ENCODE measurements around the gene TDRD10.

TDRD10 gene

DNA sequence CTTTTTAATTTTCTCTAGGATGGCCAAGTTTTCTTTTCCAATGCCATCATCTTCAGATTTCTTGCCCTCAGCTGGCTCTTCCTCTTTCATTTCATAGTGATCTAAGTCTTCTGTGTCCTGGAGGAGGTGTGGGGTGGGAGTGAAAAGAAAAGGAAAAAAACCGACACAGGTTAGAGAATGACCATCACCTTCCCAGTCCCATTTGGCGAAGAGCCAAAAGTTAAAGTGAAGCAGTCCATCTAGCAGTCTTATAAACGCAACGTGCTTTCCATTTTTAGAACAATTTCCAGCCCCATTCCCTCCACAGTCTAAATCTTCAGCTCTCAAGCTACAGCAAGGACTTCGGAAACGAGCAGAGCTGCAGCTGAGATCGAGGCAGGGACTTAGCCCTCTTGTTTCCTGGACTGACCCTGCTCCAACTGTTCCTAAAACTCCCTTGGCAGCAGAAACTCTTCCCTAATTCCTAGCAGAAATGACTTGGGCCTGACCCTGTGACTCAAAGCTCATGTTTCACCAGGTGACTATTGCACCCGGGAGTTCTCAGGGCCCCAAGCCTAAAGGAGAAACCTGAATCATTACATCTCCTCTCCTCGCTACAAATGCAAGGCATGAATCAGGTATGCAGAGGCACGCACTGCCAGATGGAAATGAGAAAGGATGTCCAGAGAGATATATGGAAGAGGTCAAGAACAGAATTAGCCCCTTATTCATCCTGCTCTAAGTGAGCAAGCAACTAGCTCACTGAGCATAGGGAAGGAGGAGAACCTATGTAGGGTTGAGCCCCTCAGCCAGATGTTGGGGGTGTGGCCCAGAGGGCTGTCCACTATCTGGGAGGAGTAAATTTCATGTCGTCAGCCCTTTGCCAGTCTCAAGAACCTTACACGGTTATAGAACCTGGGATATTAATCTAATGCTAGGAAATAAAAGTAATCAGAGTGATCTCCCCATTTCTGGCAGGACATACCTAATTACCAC, 51.3 kb downstream of the TDRD10 start:
- no peak for DNase-seq (ENCODE audit: low read depth)

DNA sequence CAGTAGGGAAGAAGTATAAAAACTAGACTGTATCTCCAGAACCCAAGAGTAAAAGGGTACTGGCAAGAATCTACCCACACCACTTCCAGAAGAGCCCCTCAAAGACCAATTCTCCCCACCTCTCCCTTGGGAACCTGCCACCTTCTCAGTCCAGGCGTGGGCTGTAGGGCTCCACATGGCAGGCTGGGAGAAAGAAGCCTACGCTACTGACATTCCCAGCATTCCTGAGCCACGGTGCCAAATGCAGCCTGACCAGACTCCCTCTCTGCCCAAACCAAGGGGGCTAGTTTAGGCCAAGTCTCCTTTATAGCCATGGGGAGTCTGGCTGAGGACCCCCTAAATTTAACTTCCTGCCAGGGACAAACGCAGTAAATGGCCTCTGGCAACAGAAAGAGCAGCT, 54.4 kb downstream of the TDRD10 start:
- peak; percentile 32 for DNase-seq (ENCODE audit: low read depth)

DNA sequence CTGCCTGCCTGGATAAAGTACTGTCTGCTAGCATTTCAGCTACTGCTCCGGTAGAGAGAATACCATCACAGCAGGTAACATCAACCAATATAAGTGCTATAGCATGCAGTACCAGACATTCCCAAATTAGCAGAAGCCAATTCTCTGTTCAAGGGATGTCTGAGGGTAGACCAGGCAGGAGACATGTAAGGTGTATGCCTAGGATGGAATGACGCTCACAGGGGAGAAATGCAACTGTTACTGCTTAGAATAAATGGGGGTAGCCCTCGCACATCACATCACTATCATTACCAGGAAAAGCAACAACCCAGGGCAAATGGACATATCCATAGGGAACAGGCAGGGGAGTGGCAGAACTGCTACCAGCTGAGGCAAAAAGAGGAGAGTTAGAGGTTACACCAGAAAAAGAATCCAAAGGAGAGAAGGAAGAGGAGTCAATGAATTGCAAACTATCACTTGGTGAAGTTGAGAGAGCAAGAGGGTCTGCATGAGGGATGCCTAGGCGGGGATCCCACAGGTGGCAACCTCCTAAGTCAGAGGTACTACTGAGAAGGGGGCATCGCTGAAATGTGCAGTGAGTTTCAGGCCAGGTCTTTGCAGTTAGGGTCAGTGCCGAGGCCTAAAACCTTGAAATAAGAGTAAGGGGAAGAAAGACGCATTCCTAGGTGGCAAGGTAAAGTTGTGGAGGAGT, 55.4 kb downstream of the TDRD10 start:
- DNase-seq (ENCODE audit: low read depth), result no peak

DNA sequence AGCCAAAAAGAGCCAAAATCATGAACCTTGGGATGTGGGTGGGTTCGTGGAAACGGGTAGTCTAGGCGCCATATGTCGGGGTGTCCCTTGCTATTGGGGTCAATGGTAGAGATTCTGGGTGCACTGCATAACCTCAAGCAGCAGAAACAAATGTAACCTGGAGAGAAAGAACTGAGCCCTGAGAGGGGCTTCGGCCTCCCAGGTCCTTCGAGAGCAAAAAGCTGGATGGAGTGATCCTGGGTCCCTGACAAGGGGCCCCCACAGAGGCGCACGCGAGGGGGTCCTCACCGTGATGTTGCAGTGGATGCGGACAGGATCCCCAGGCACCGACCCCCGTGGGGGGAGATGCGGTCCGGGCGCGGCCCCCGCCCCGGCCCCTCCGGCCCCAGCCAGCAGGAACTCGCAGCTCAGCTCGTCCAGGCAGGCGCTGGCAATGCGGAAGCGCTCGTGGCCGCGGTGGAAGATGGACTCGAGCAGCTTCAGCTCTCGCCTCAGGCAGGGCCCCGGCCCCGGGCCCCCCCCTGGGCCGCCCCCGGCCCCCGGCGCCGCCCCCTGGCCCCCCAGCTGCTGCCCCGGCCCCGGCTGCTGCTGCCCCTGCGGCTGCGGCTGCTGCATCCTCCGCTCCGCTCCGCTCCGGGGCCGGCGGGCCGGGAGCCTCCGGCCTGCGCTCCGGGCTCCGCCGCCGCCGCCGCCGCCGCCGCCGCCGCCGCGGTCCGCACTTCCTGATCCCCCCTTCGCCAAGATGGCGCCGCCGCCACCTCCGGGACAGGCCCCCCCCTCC, 56.1 kb downstream of the TDRD10 start, which contains the start of gene UBE2Q1:
TSS of gene UBE2Q1 (minus strand) at position 724 of the 781 bp plus-strand sequence. CDS start at position 615, 109 bp downstream.
- no peak for DNase-seq (ENCODE audit: low read depth)

DNA sequence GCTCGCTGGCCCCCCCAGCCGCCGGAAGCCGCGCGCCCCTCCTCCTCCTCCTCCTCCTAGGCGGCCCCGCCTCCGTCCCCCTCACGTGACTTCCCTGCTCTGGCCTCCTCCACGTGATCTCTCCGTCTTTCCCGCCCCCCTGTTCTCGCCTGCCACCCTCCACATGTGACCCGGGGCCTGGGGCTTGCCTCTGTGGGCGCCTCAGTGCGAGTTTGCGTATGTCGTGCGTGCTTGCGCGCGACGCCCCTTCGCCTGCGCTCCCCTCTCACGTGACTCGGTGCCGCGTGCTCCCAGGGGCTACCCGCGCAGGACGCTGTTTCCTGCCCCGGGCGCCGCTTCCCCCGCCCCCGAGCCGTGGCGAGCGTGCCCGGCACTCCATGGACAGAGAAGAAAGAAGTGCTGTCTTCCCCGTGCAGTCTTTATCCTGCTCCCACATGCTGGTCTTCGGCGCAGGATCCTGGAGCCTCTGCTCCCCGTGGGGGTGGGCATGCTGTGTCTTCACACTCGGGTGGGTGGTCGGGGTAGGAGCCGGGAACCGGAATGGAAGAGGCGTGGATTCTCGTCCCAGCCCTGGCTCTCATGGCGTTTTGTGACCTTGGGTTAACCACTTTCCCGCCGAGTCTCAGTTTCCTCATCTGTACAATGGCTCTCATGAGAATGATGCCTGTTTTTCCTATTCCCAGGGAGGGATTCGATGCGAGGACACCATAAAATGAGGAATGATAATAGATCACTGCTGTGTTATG, 56.9 kb downstream of the TDRD10 start:
- peak; percentile 99 for DNase-seq (ENCODE audit: low read depth)

DNA sequence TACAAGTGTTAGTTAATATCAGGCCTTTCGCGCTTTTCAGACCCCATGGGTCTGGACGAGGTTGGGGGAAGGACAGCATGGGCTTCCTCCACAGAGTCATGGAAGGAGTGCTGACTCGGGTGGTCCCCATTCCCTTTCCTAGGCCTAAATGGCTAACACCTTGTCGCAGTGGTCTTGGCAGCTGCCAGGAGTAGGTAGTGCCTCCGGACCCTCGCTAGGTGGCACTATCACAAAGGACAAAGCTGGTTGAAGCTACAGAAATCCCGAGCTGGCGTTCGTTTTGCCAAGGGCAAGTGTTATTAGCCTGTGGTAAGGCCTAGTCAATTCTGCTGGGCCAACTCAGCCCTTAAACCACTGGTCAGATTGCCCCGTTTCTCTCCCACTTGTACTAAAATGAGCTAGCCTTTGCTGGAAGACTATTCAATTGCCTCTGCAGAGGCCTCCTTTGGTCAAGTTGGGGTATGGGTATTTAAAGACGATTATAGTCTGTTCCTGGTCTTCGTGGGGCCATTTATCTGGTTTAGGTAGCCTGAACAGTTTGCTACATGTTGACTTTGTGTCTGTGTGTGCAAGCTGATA, 57.5 kb downstream of the TDRD10 start:
- peak; percentile 90 for DNase-seq (ENCODE audit: low read depth)

DNA sequence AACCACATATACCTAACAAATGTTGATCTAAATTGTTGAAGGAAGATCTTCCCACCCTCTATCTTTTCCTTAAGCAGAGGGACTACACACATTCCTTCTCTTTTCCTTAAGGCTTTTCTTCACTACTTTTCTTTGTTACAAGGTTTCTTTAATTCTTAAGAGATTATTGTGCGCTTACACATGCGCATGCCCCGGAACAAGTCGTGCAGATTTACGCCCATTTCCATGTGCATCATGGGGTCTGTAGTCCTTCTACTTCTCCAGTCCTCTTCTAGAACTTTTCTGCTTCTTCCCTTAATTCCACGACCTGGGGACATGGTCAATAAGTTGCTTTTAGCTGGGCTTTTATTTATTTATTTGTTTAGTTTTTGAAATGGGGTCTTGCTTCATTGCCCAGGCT, 63.9 kb downstream of the TDRD10 start:
- DNase-seq (ENCODE audit: low read depth), result no peak

DNA sequence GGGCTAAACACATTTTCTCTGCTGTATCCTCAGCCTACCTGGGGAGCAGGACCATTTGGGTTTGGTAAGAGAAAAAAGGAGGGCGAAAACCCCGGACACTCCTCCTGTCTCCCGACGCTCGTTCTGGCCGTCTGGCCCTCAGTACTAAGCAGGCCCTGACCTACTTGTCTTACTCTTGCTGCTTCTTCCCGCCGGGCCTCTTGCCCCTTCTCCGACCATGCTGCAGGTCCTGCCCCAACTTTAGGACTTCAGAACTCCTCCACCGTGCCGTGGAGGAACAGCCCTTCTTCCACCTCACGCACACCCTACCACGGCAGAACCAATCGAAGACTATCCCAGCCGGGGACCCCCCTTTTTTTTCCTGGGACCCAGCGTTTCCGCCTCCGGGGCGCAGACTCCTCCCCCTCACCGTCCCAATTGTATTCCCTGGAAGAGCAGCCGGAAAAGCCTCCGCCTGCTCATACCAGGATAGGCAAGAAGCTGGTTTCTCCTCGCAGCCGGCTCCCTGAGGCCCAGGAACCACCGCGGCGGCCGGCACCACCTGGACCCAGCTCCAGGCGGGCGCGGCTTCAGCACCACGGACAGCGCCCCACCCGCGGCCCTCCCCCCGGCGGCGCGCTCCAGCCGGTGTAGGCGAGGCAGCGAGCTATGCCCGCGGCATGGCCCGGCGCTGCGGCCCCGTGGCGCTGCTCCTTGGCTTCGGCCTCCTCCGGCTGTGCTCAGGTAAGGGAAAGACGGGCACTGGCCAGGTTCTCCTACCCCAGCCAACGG, 65.6 kb downstream of the TDRD10 start, which contains the start of gene CHRNB2:
TSS of gene CHRNB2 (plus strand) at position 393 of the 771 bp plus-strand sequence. CDS start at position 660, 267 bp downstream.
- peak; percentile 20 for DNase-seq (ENCODE audit: low read depth)

DNA sequence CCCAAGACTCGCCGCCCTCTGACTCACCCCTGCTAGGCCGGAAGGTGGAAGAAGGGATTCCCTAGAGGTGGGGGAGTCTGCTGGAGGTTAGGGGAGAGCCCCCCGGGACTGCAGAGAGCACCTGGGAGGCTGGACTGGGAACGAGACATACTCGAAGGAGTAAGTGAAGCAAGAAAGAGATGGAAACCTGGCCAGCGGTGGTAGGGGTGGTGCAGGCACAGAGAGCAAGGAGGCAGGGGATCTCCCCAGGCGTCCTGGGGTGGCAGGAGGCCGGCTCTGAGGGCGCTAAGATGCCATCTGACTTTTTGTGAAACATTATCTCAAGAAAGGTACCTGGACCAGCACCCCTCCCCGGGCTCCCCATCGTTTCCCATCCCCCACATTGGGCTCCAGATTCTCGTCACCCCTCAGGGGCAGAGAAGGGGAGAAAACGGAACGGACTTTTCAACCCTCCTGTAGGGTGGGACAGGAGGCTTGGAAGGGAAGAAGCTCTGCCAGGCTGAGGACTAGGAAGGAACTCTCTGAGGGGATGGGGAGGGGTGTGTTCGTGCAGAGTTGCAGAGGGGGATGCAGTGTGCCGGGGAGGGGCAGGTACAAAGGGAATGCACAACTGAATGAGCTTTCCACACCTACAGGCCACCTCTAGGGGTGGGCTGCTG, 66.3 kb downstream of the TDRD10 start:
- no peak for DNase-seq (ENCODE audit: low read depth)

DNA sequence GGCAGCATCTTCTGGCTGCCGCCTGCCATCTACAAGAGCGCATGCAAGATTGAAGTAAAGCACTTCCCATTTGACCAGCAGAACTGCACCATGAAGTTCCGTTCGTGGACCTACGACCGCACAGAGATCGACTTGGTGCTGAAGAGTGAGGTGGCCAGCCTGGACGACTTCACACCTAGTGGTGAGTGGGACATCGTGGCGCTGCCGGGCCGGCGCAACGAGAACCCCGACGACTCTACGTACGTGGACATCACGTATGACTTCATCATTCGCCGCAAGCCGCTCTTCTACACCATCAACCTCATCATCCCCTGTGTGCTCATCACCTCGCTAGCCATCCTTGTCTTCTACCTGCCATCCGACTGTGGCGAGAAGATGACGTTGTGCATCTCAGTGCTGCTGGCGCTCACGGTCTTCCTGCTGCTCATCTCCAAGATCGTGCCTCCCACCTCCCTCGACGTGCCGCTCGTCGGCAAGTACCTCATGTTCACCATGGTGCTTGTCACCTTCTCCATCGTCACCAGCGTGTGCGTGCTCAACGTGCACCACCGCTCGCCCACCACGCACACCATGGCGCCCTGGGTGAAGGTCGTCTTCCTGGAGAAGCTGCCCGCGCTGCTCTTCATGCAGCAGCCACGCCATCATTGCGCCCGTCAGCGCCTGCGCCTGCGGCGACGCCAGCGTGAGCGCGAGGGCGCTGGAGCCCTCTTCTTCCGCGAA, 69.4 kb downstream of the TDRD10 start:
- DNase-seq (ENCODE audit: low read depth), result no peak

DNA sequence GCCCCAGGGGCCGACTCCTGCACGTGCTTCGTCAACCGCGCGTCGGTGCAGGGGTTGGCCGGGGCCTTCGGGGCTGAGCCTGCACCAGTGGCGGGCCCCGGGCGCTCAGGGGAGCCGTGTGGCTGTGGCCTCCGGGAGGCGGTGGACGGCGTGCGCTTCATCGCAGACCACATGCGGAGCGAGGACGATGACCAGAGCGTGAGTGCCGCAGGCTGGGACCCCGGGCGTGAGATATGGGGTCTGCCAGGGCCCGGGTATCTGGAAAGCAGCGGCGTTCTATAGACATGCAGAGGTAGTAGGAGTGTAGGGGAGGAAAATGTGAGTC, 69.9 kb downstream of the TDRD10 start:
- no peak for DNase-seq (ENCODE audit: low read depth)

DNA sequence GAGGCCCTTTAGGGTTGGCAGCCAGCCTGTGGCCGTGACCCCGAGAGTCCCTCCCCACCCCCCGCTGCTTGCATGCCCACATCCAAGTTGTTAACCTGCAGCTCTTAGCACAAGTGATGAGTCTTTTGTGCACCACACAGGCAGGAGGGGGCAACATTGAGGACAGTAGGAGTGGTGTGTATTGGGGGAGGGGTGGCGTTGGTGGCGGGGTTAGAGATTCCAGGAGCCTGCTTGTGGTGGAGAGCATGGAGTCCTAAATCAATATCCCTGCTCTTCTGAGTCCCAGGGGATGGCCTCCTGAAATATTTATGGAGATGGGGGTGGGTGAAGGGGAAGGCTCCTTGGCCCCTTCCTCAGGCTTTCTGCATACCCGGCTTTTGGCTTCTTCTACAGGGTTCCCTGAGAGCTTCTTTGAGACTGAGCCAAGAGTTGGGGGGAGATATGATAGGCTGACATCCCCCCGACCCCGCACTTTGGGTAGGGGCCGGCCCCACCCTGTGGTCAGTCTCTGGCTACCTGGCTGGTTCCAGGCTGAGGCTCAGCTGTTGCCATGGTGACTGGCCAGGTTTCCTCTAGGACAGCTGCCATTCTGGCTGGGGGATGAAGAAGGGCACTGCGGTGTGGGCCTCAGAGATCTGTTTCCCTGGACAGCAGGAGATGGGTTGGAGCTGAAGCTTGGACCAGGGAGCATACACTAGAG, 70.6 kb downstream of the TDRD10 start:
- DNase-seq (ENCODE audit: low read depth), result no peak

DNA sequence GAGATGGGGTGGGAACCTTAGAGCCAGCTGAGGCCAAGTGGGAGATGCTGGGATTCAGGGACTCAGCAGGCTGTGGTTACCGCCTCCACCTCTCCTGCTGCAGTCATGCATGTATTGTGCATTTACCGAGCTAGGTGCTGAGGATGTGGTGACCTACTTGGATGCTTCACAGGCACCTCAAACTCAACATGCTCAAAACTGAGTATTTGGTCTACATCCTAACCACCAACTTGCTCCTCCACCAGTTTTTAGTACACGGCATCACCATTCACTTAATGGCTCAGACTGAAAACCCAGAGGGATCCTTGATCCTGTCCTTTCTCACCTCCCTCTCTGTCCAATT, 71.1 kb downstream of the TDRD10 start:
- DNase-seq (ENCODE audit: low read depth), result no peak

DNA sequence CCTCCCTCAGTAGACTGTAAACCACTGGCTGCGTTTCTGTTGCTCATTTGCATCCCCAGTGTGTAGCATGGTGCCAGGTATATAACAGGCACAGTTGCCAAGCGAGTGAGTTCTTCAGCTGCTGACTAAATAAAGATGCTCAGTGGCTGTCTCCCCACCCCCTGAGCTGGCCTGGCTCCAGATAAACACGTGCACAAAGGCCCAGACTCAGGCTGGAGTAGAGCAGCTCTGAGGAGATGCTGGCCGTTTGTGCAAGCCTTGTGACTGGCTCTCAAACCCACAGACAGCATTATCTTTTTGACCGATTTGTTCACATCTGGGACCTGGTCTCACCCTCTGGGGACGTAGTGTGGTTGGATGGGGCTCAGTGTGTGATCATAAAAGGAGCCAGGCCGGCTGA, 72.7 kb downstream of the TDRD10 start:
- peak; percentile 51 for DNase-seq (ENCODE audit: low read depth)

DNA sequence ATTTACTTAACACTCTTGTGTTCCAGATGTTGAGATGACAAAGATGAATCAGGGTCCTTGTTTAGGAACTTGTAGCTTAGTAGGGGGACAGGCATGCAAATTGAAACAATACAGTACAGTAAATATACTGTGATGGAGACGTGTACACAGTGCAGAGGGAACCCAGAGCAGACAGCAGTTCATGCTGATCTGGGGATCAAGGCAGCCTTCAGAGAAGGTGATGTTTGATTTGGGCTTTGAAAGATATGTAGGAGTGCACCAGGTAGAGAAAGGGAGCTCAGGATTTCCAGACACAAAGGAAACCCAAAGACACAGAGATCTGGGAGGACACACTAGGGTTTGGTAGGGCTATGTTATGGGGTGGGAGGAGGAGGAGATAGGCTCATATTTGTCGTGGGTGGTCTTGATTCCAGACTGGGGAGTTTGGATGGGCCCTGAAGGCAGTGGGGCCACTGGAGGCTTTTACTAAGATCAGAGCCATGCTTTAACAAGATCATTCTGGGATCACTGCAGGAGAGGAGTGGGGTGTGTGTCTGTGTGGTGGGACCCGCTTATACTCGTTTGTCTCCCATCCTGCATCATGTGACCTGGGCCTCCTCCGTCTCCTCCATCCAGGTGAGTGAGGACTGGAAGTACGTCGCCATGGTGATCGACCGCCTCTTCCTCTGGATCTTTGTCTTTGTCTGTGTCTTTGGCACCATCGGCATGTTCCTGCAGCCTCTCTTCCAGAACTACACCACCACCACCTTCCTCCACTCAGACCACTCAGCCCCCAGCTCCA, 73.3 kb downstream of the TDRD10 start:
- DNase-seq (ENCODE audit: low read depth), result no peak

DNA sequence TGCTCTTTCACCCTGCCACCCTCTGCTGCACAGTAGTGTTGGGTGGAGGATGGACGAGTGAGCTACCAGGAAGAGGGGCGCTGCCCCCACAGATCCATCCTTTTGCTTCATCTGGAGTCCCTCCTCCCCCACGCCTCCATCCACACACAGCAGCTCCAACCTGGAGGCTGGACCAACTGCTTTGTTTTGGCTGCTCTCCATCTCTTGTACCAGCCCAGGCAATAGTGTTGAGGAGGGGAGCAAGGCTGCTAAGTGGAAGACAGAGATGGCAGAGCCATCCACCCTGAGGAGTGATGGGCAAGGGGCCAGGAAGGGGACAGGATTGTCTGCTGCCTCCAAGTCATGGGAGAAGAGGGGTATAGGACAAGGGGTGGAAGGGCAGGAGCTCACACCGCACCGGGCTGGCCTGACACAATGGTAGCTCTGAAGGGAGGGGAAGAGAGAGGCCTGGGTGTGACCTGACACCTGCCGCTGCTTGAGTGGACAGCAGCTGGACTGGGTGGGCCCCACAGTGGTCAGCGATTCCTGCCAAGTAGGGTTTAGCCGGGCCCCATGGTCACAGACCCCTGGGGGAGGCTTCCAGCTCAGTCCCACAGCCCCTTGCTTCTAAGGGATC, 74.0 kb downstream of the TDRD10 start:
- DNase-seq (ENCODE audit: low read depth), result no peak

DNA sequence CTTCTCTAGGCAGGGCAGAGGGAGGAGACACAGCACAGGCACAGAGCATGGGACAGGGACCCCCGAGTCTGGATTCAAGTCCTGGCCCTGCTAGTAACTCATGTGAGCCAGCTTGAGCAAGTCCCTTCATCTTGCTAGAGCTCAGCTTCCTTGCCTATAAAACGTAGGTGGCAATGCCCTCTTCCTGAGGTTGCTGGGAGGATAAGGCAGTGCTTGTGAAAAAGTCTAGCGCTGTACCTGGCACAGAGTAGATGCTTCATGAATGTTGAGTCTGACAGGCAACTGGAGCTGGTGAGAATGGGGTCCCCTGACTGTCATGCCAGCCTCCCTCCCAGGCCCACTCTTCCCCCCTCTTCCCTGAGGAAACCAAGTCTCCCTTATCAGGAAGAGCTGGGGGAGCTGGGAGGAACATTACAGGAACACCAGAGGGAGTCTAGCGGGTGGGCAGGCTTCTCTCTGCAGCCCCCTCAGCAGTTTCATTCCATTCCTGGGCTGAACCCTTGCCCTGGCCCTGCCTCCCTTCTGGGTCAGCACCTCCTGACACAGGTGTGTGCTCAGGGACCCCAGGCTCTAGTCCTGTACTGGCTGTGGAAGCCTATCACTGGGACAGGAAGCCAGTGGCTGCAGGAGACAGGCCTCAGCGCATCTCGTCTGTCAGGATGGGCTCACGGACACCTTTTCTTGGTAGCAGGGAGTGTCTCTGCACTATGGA, 75.5 kb downstream of the TDRD10 start:
- no peak for DNase-seq (ENCODE audit: low read depth)
